Lung (tissue), 12 donors: Measurements from ENCODE around the gene DENND11. TPM values are rescaled to one million over a fixed set of nuclear protein-coding genes. Genes with fewer than 3 reads are reported as not detected.

Experiments used
- ATAC-seq: fragments of 200-7000 bp; cut with Tn5 transposase; one replicate; pipeline ENCODE4 v1.9.1; 2020; ENCODE audit warnings: moderate number of reproducible peaks; ENCODE audit not compliant: insufficient read depth, low FRiP score
- DNase-seq, 3 donors: peaks; one replicate each; pipeline ENCODE4 v3.0.0-alpha.2; 2013 to 2017
- H3K27ac ChIP-seq, 2 donors: one replicate each; pipeline ENCODE4 v1.5.1; 2013; ENCODE audit warnings: mild to moderate bottlenecking in 2 of 2, moderate library complexity in 2 of 2, control low read depth in 1 of 2, inconsistent platforms in 1 of 2, low read depth in 1 of 2, low read length in 1 of 2
- H3K27me3 ChIP-seq, 3 donors: one replicate each; pipeline ENCODE4 v1.5.1; 2013; ENCODE audit warnings: low read length in 2 of 3; ENCODE audit not compliant: control insufficient read depth in 3 of 3, insufficient read depth in 3 of 3
- H3K36me3 ChIP-seq, 4 donors: one replicate each; pipeline ENCODE4 v1.5.1; 2013; ENCODE audit warnings: low read length in 4 of 4, mild to moderate bottlenecking in 1 of 4, moderate library complexity in 1 of 4; ENCODE audit not compliant: control insufficient read depth in 4 of 4, insufficient read depth in 4 of 4
- H3K4me1 ChIP-seq, 5 donors: one replicate each; pipeline ENCODE4 v1.5.1; 2013; ENCODE audit warnings: low read length in 5 of 5, mild to moderate bottlenecking in 2 of 5, moderate library complexity in 1 of 5; ENCODE audit not compliant: control insufficient read depth in 5 of 5, insufficient read depth in 5 of 5
- H3K4me3 ChIP-seq: one replicate; pipeline ENCODE4 v1.5.1; 2013; ENCODE audit warnings: mild to moderate bottlenecking, control low read depth, moderate library complexity
- H3K9ac ChIP-seq, 2 donors: one replicate each; pipeline ENCODE4 v1.5.1; 2013; ENCODE audit warnings: low read length in 2 of 2, control low read depth in 1 of 2; ENCODE audit not compliant: insufficient read depth in 1 of 2
- H3K9me3 ChIP-seq, 4 donors: one replicate each; pipeline ENCODE4 v1.5.1; 2013; ENCODE audit warnings: low read length in 3 of 4, mild to moderate bottlenecking in 1 of 4, moderate library complexity in 1 of 4; ENCODE audit not compliant: control insufficient read depth in 4 of 4, insufficient read depth in 3 of 4
- CTCF ChIP-seq: IDR thresholded peaks from 2 replicates; pipeline ENCODE4 v1.5.1; 2012; ENCODE audit warnings: mild to moderate bottlenecking; ENCODE audit errors: control extremely low read depth, extremely low read depth
- WGBS, 2 donors: extraction: QIAGEN DNeasy Blood & Tissue Kit; methylation state at CpG; one replicate each; pipeline ENCODE4 v1.1.7; 2013; 5-methylcytosine and 5-hydroxymethylcytosine counted together
- polyA plus RNA-seq, 2 donors: library from polyadenylated mRNA; stranded (reverse); fragments of 200-250 nt; gene quantifications; one replicate each; pipeline ENCODE4 v1.2.1, GENCODE V29; 2013
- total RNA-seq, 2 donors: library from RNA; depleted of rRNA in 1 of 2; stranded (reverse); fragments of >200 nt in 1 of 2; gene quantifications; one replicate each; pipeline ENCODE4 v1.2.1, GENCODE V29; 2014 to 2021
- donor health status: control.
- donor health status: control.
- donor health status: Bipolar disorder and iron deficiency.
- donor health status: healthy.
- donor health status: DM: yes; HTN: yes; CAD: no.

DENND11 gene
- total and polyA plus RNA-seq, 4 donors, result 5.1 to 43.3 (median 16.2) TPM

GRCh38 chr7:141742229-141742628, 40.3 kb upstream of the DENND11 start:
- DNase-seq (no peak), ATAC-seq (no peak)
- Histone ChIP-seq H3K9me3 (no peaks in the 10 kb centered on the region), H3K4me3 (no peak overlapping the region), H3K36me3 (peaks cover 11 to 48% (median 19%) of the 10 kb centered on the region in 4 donors), H3K4me1 (peaks cover 0 to 12% (median 8%) of the 10 kb centered on the region in 5 donors), H3K9ac (no peak overlapping the region), H3K27me3 (no peaks in the 10 kb centered on the region), H3K27ac (no peak overlapping the region)
- WGBS, 2 donors, result 95 to 96% methylated on average over 1 of the region's 1 CpG
- no peak for TF ChIP-seq CTCF

- Histone ChIP-seq H3K27me3 (no peaks in the 10 kb centered on the region), H3K27ac (no peak overlapping the region), H3K4me3 (no peak overlapping the region), H3K4me1 (peaks cover 0 to 14% (median 11%) of the 10 kb centered on the region in 5 donors), H3K9ac (no peak overlapping the region), H3K9me3 (no peaks in the 10 kb centered on the region), H3K36me3 (peaks cover 7 to 33% (median 14%) of the 10 kb centered on the region in 4 donors)
- ATAC-seq (no peak), DNase-seq (no peak)
- no peak for TF ChIP-seq CTCF
- 70 to 73% methylated on average over 3 of the region's 3 CpGs for WGBS, 2 donors
Measured at GRCh38 chr7:141739250-141739649, 37.3 kb upstream of the DENND11 start.

- H3K4me3 ChIP-seq, result peak overlapping the region; percentile 88
- H3K9ac ChIP-seq, result peak overlapping the region; percentile 78 to 99
- H3K27me3 ChIP-seq, result no peaks in the 10 kb centered on the region
- ATAC-seq (no peak), DNase-seq (no peak)
- no peak for TF ChIP-seq CTCF
- H3K27ac ChIP-seq, result peak overlapping the region; percentile 84 to 94
- WGBS, 2 donors, result 1% methylated on average over 6 of the region's 6 CpGs
- H3K9me3 ChIP-seq, result no peaks in the 10 kb centered on the region
- peaks cover 0 to 14% (median 11%) of the 10 kb centered on the region in 5 donors for H3K4me1 ChIP-seq
- H3K36me3 ChIP-seq, result peaks cover 7 to 26% (median 10%) of the 10 kb centered on the region in 4 donors
Measured at GRCh38 chr7:141738592-141739013, 36.6 kb upstream of the DENND11 start.
